Measurements from ENCODE around the gene ESRRB.

ESRRB gene

GRCh38 chr14:76456200-76456599, 80.3 kb downstream of the ESRRB start:
- peak; percentile 33 to 40 for DNase-seq

- DNase-seq: no peak
Observed at GRCh38 chr14:76456891-76457586, 81.1 kb downstream of the ESRRB start.

GRCh38 chr14:76457841-76458240, 81.9 kb downstream of the ESRRB start:
- no peak for DNase-seq

- DNase-seq: no peak
Observed at GRCh38 chr14:76461886-76462285, 85.9 kb downstream of the ESRRB start.

GRCh38 chr14:76462330-76462729, 86.4 kb downstream of the ESRRB start:
- DNase-seq: no peak

- no peak for DNase-seq
Observed at GRCh38 chr14:76463105-76463504, 87.2 kb downstream of the ESRRB start.

- no peak for DNase-seq
Observed at GRCh38 chr14:76464856-76465255, 88.9 kb downstream of the ESRRB start.

- DNase-seq: no peak
Observed at GRCh38 chr14:76465664-76466063, 89.7 kb downstream of the ESRRB start.

- DNase-seq: no peak
Observed at GRCh38 chr14:76467711-76468155, 91.8 kb downstream of the ESRRB start.

- no peak for DNase-seq
Observed at GRCh38 chr14:76472199-76472723, 96.3 kb downstream of the ESRRB start.

GRCh38 chr14:76473481-76474263, 97.7 kb downstream of the ESRRB start:
- no peak for DNase-seq

GRCh38 chr14:76480426-76480825, 104.5 kb downstream of the ESRRB start:
- no peak for DNase-seq

- DNase-seq: no peak
Observed at GRCh38 chr14:76484355-76484754, 108.4 kb downstream of the ESRRB start.

- DNase-seq: no peak
Observed at GRCh38 chr14:76486251-76486743, 110.4 kb downstream of the ESRRB start.

GRCh38 chr14:76488551-76488950, 112.6 kb downstream of the ESRRB start:
- DNase-seq: no peak

- DNase-seq: no peak
Observed at GRCh38 chr14:76489667-76490066, 113.7 kb downstream of the ESRRB start.

GRCh38 chr14:76490111-76490510, 114.2 kb downstream of the ESRRB start:
- no peak for DNase-seq

GRCh38 chr14:76490735-76491134, 114.8 kb downstream of the ESRRB start:
- DNase-seq: no peak

- DNase-seq: no peak
Observed at GRCh38 chr14:76491172-76491930, 115.4 kb downstream of the ESRRB start.

GRCh38 chr14:76495983-76496382, 120.0 kb downstream of the ESRRB start:
- no peak for DNase-seq

GRCh38 chr14:76496595-76496994, 120.7 kb downstream of the ESRRB start:
- DNase-seq: no peak

- DNase-seq: no peak
Observed at GRCh38 chr14:76497550-76498462, 121.9 kb downstream of the ESRRB start.
